ENCODE results near the gene CORIN. TPM values are rescaled to one million over a fixed set of nuclear protein-coding genes. Genes with fewer than 3 reads are reported as not detected.

The CORIN gene
- total and polyA plus RNA-seq, 2 of the 13 experiments (the other 11 are each of a cell fraction or from before 2014, with no cell fraction given): 0.84 to 1.2 TPM

GRCh38 chr4:47749858-47750257 lies 88.0 kb downstream of the CORIN start (continued):
- TF ChIP-seq TOE1 (CRISPR knock-in tag; IDR thresholded peaks at IDR 0.05) (no peak), ISX (CRISPR knock-in tag; conservative IDR thresholded peaks at IDR 0.05) (no peak), KLF11 (CRISPR knock-in tag; IDR thresholded peaks at IDR 0.05) (no peak), ZNF747 (CRISPR knock-in tag; IDR thresholded peaks at IDR 0.05; ENCODE audit: borderline replicate concordance) (no peak), NCOA2 (CRISPR knock-in tag; IDR thresholded peaks at IDR 0.05) (peak; percentile 71), NAIF1 (CRISPR knock-in tag; IDR thresholded peaks at IDR 0.05; ENCODE audit: borderline replicate concordance) (no peak), BRD4 (CRISPR knock-in tag; IDR thresholded peaks at IDR 0.05) (no peak), CBX1 (IDR thresholded peaks at IDR 0.05; ENCODE audit: low read depth) (no peak), TOPORS (CRISPR knock-in tag; IDR thresholded peaks at IDR 0.05) (no peak), GMEB2 (CRISPR knock-in tag; IDR thresholded peaks at IDR 0.05; ENCODE audit: low read depth) (no peak), SRF (IDR thresholded peaks at IDR 0.05; ENCODE audit: low read depth, low read length) (0 out of 2 replicates have a peak, but pooled peaks have one; percentile 8), GLMP (CRISPR knock-in tag; IDR thresholded peaks at IDR 0.05; ENCODE audit: borderline replicate concordance) (no peak), ZNF431 (CRISPR knock-in tag; IDR thresholded peaks at IDR 0.05; ENCODE audit: borderline replicate concordance, low read depth) (no peak), HDAC1 (CRISPR knock-in tag; IDR thresholded peaks at IDR 0.05) (peak; percentile 35; the same call in 1 of the 2 replicates), ZNF768 (CRISPR knock-in tag; IDR thresholded peaks at IDR 0.05) (no peak), KLF15 (CRISPR knock-in tag; IDR thresholded peaks at IDR 0.05; ENCODE audit: borderline replicate concordance) (no peak), CAMTA2 (CRISPR knock-in tag; IDR thresholded peaks at IDR 0.05; ENCODE audit: borderline replicate concordance) (no peak), ZNF746 (CRISPR knock-in tag; IDR thresholded peaks at IDR 0.05) (no peak), PAWR (CRISPR knock-in tag; IDR thresholded peaks at IDR 0.05; ENCODE audit: borderline replicate concordance) (no peak), RARA (CRISPR knock-in tag; IDR thresholded peaks at IDR 0.05) (0 out of 2 replicates have a peak, but pooled peaks have one; percentile 26), NFYB (CRISPR knock-in tag; IDR thresholded peaks at IDR 0.05) (no peak), ZNF318 (CRISPR knock-in tag; IDR thresholded peaks at IDR 0.05) (no peak)

Measured in HepG2 (cell line).